Breast epithelium (tissue), 4 donors: ENCODE data around the gene VEPH1. TPM values are rescaled to one million over a fixed set of nuclear protein-coding genes. Genes with fewer than 3 reads are reported as not detected.

Experiments
- DNase-seq, 2 donors: peaks; one replicate each; pipeline ENCODE4 v3.0.0-alpha.2; 2019; ENCODE audit warnings: low spot score in 2 of 2
- H3K27ac ChIP-seq, 2 donors: fragments of 200-600 bp; sonication (generic) in 1 of 2; one replicate each; pipeline ENCODE4 v1.5.1; 2016 to 2019; ENCODE audit warnings: mild to moderate bottlenecking in 1 of 2
- H3K27me3 ChIP-seq, 2 donors: fragments of 200-600 bp; sonication (generic) in 1 of 2; one replicate each; pipeline versions ENCODE4 v1.5.1 to v1.6.0; 2017 to 2019; ENCODE audit warnings: control low read depth in 1 of 2, mild to moderate bottlenecking in 1 of 2
- H3K36me3 ChIP-seq: fragments of 200-600 bp; one replicate; pipeline ENCODE4 v1.5.1; 2019
- H3K4me1 ChIP-seq, 2 donors: fragments of 200-600 bp; sonication (generic); one replicate each; pipeline ENCODE4 v1.5.1; 2016 to 2019; ENCODE audit warnings: control low read depth in 1 of 2
- H3K4me3 ChIP-seq, 3 donors: fragments of 200-600 bp; sonication (generic); 1 replicate in 2 of 3; 2 replicates in 1 of 3; pipeline ENCODE4 v1.5.1; 2016 to 2019; ENCODE audit warnings: mild to moderate bottlenecking in 3 of 3, moderate library complexity in 2 of 3
- H3K9me3 ChIP-seq, 2 donors: fragments of 200-600 bp; sonication (generic) in 1 of 2; one replicate each; pipeline ENCODE4 v1.5.1; 2016 to 2019; ENCODE audit warnings: control low read depth in 1 of 2
- POLR2A ChIP-seq: fragments of 450-650 bp; IDR thresholded peaks from one replicate; pipeline ENCODE4 v1.6.1; 2016; ENCODE audit warnings: antibody characterized with exemption, mild to moderate bottlenecking, moderate library complexity
- POLR2AphosphoS5 ChIP-seq, 3 donors: sonication (generic); formaldehyde crosslinking; IDR thresholded peaks; one replicate each; pipeline ENCODE4 v1.6.1; 2017; ENCODE audit warnings: antibody characterized with exemption in 3 of 3
- intact Hi-C: fragments of 100-400 bp; cut with DNase I; formaldehyde crosslinking; loops from one replicate; pipeline ENCODE4 v1.15.1; 2023; ENCODE audit warnings: low total_unique reads
- total RNA-seq, 3 donors: library from RNA; depleted of rRNA; stranded (reverse); fragments of >200 nt; gene quantifications; one replicate each; pipeline ENCODE4 v1.1.0, GENCODE V29; 2016
- TF ChIP-seq, protein P1 (sequence below), 3 donors: fragments of 450-650 bp; IDR thresholded peaks; one replicate each; pipeline ENCODE4 v1.5.1; 2016 to 2017; ENCODE audit warnings: antibody characterized with exemption in 3 of 3, mild to moderate bottlenecking in 3 of 3, moderate library complexity in 3 of 3

Gene VEPH1
- total RNA-seq, 3 donors from 2014 or later, result under 0.01 to 20.9 (median 8.8) TPM

DNA sequence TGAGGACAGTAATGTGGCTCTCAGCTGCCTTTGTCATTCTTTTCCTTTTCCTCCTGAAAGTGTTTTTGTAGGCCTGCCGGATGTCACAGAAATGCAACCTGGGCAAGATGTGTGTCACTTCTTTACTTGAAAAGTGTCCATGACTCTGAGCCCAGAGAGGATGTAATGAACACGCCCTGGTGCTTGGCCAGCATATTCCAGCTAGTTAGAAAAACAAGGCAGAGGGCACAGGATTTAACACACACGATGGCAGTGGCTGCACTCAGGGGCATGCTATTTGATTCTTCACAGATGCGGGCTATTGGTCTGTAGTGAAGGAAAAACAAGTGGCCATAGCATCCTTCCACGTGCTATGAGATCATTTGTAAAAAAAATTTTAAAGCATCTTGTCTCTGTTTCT is 96.8 kb downstream of the VEPH1 start:
- TF ChIP-seq, protein P1, sequence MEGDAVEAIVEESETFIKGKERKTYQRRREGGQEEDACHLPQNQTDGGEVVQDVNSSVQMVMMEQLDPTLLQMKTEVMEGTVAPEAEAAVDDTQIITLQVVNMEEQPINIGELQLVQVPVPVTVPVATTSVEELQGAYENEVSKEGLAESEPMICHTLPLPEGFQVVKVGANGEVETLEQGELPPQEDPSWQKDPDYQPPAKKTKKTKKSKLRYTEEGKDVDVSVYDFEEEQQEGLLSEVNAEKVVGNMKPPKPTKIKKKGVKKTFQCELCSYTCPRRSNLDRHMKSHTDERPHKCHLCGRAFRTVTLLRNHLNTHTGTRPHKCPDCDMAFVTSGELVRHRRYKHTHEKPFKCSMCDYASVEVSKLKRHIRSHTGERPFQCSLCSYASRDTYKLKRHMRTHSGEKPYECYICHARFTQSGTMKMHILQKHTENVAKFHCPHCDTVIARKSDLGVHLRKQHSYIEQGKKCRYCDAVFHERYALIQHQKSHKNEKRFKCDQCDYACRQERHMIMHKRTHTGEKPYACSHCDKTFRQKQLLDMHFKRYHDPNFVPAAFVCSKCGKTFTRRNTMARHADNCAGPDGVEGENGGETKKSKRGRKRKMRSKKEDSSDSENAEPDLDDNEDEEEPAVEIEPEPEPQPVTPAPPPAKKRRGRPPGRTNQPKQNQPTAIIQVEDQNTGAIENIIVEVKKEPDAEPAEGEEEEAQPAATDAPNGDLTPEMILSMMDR (IDR thresholded peaks at IDR 0.05), result no peak
- no peak for TF ChIP-seq POLR2A
- H3K4me3 ChIP-seq, result no peak overlapping the region
- H3K27me3 ChIP-seq, result no peaks in the 10 kb centered on the region
- no peaks in the 10 kb centered on the region for H3K9me3 ChIP-seq
- no peak for DNase-seq
- no peaks in the 10 kb centered on the region for H3K36me3 ChIP-seq
- intact Hi-C loops, result no loop called here
- H3K27ac ChIP-seq, result no peak overlapping the region
- H3K4me1 ChIP-seq, result no peaks in the 10 kb centered on the region

DNA sequence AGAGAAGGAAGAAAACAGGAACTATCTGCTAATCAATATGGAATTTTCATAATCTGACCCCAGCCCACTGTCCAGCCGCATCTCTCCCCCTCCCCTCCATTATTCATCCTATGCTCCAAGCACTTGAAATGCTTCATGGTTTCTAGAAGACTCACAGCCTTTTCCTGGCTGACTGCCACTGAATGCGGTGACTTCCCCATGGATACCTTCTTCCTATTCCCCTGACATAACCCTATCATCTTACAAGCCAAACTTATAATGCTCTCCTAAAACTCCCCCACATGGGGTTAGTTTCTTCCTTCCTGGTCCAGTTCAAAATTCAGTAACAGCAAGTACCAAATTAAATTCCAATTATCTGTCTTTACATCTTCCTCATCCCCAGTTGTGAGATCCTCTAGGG is 97.8 kb downstream of the VEPH1 start:
- Histone ChIP-seq H3K9me3 (no peaks in the 10 kb centered on the region), H3K36me3 (no peaks in the 10 kb centered on the region), H3K4me3 (no peak overlapping the region), H3K4me1 (no peaks in the 10 kb centered on the region), H3K27me3 (no peaks in the 10 kb centered on the region), H3K27ac (no peak overlapping the region)
- DNase-seq, result no peak
- TF ChIP-seq, protein P1 (IDR thresholded peaks at IDR 0.05), result no peak
- TF ChIP-seq POLR2A (no peak), POLR2AphosphoS5 (IDR thresholded peaks at IDR 0.05) (no peak)
- intact Hi-C loops, result no loop called here

DNA sequence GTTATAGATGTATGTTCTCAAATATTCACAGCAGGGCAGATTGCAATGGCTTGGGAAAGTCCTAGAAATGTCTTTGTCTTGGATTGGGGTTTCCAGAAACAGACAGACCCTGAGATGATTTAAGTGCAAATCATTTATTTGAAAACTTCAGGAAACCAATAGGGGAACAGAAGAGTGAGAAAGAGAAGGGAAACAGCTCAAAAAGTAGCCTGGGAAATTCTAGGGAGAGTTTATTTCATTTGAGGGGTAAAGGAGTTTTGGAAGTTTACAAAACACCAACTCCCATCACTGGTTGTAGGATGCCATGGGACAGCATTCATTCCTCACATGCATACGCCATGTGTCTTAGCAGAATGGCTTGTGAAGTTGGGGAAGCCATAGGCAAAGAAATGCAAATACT is 98.8 kb downstream of the VEPH1 start:
- no peak overlapping the region for H3K27ac ChIP-seq
- DNase-seq, result no peak
- no peaks in the 10 kb centered on the region for H3K9me3 ChIP-seq
- H3K4me1 ChIP-seq, result no peaks in the 10 kb centered on the region
- no peaks in the 10 kb centered on the region for H3K36me3 ChIP-seq
- H3K27me3 ChIP-seq, result no peaks in the 10 kb centered on the region
- intact Hi-C loops, result no loop called here
- TF ChIP-seq POLR2AphosphoS5 (IDR thresholded peaks at IDR 0.05) (no peak), POLR2A (no peak)
- TF ChIP-seq, protein P1 (IDR thresholded peaks at IDR 0.05), result no peak
- H3K4me3 ChIP-seq, result no peak overlapping the region

DNA sequence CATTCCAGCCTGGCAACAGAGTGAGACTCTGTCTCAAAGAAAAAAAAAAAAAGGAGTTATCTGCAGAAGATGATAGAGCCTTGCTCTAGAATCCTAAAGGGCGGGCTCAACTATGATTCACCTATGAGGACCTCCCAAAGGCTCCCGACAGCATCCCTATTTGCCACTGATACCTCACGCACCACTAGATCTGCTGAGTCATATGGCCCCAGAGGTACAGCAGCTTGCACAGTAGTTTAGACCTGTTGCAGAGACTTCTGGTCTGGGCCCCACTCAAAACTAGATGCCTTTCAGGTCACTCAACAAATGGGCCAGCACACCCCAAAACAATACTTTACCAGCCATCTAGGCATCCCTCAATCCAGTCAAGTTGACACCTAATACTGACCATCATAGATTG is 104.6 kb downstream of the VEPH1 start:
- DNase-seq, result no peak
- no peak overlapping the region for H3K27ac ChIP-seq
- H3K36me3 ChIP-seq, result no peaks in the 10 kb centered on the region
- TF ChIP-seq POLR2A, result no peak
- TF ChIP-seq, protein P1 (IDR thresholded peaks at IDR 0.05), result no peak
- TF ChIP-seq POLR2AphosphoS5 (IDR thresholded peaks at IDR 0.05), result no peak
- no peak overlapping the region for H3K4me3 ChIP-seq
- H3K27me3 ChIP-seq, result no peaks in the 10 kb centered on the region
- intact Hi-C loops, result no loop called here
- no peaks in the 10 kb centered on the region for H3K4me1 ChIP-seq
- H3K9me3 ChIP-seq, result no peaks in the 10 kb centered on the region

DNA sequence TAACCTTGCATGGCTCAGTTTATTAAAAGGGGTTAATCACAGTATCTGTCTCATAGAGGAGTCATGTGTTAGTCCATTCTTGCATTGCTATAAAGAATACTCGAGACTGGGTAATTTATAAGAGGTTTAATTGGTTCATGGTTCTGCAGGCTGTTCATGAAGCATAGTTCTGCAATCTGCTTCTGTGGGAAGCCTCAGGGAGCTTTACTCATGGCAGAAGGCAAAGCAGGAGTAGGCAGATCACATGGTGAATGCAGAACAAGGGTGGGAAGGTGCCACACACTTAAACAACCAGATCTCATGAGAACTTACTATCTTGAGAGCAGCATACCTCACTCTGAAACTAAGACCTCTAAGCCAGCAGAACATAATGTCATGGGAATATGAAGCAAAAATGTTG is 108.8 kb downstream of the VEPH1 start:
- Histone ChIP-seq H3K4me3 (no peak overlapping the region), H3K9me3 (no peaks in the 10 kb centered on the region), H3K36me3 (no peaks in the 10 kb centered on the region), H3K4me1 (no peaks in the 10 kb centered on the region), H3K27ac (no peak overlapping the region), H3K27me3 (no peaks in the 10 kb centered on the region)
- intact Hi-C loops, result no loop called here
- DNase-seq, result no peak
- TF ChIP-seq POLR2A, result no peak
- TF ChIP-seq, protein P1 (IDR thresholded peaks at IDR 0.05), result no peak
- no peak for TF ChIP-seq POLR2AphosphoS5 (IDR thresholded peaks at IDR 0.05)
